Kidney epithelial cell (primary cell): ENCODE data around the gene ECM2. TPM values are rescaled to one million over a fixed set of nuclear protein-coding genes. Genes with fewer than 3 reads are reported as not detected.

Experiments used
- DNase-seq: peaks from one replicate; pipeline ENCODE4 v3.0.0-alpha.2; 2010; ENCODE audit warnings: low read depth
- H3K27me3 ChIP-seq: 2 replicates; pipeline ENCODE4 v1.6.0; 2011; ENCODE audit warnings: low read length; ENCODE audit not compliant: control insufficient read depth, insufficient read depth
- H3K36me3 ChIP-seq: 2 replicates; pipeline ENCODE4 v1.5.1; 2011; ENCODE audit warnings: low read length; ENCODE audit not compliant: control insufficient read depth, insufficient read depth
- H3K4me3 ChIP-seq: 2 replicates; pipeline ENCODE4 v1.5.1; 2011; ENCODE audit warnings: low read depth, mild to moderate bottlenecking, control low read depth, low read length
- CTCF ChIP-seq: IDR thresholded peaks from 2 replicates; pipeline ENCODE4 v1.5.1; 2011; ENCODE audit warnings: mild to moderate bottlenecking, moderate library complexity, low read length, control low read depth, inconsistent platforms; ENCODE audit not compliant: insufficient read depth, poor library complexity, severe bottlenecking
- total RNA-seq: library from RNA; depleted of rRNA; stranded (reverse); fragments of >200 nt; gene quantifications from 2 replicates; pipeline ENCODE4 v1.2.3, GENCODE V29; 2015

ECM2 gene
- total RNA-seq, 1 donor from 2014 or later, result not detected

GRCh38 chr9:92547356-92547755, 11.6 kb upstream of the ECM2 start:
- no peak for TF ChIP-seq CTCF
- no peaks in the 10 kb centered on the region for H3K36me3 ChIP-seq
- H3K4me3 ChIP-seq, result no peak overlapping the region
- no peak for DNase-seq
- no peaks in the 10 kb centered on the region for H3K27me3 ChIP-seq

- Histone ChIP-seq H3K4me3 (no peak overlapping the region), H3K27me3 (no peaks in the 10 kb centered on the region), H3K36me3 (no peaks in the 10 kb centered on the region)
- no peak for DNase-seq
- TF ChIP-seq CTCF, result no peak
Measured at GRCh38 chr9:92545002-92545510, 9.3 kb upstream of the ECM2 start.

DNA sequence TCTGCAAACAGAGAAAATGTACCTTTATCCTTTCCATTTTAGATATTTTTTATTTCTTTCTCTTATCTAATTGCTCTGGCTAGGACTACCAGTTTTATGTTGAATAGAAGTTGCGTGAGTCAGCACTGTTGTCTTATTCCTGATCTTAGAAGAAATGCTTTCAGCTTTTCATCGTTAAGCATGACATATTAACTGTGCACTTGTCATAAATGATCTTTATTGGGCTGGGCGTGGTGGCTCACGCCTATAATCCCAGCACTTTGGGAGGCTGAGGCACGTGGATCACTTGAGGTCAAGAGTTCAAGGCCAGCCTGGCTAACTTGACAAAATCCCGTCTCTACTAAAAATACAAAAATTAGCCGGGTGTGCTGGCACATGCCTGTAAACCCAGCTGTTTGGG, 8.2 kb upstream of the ECM2 start:
- TF ChIP-seq CTCF, result no peak
- no peak overlapping the region for H3K4me3 ChIP-seq
- no peaks in the 10 kb centered on the region for H3K27me3 ChIP-seq
- H3K36me3 ChIP-seq, result no peaks in the 10 kb centered on the region
- DNase-seq, result no peak

DNA sequence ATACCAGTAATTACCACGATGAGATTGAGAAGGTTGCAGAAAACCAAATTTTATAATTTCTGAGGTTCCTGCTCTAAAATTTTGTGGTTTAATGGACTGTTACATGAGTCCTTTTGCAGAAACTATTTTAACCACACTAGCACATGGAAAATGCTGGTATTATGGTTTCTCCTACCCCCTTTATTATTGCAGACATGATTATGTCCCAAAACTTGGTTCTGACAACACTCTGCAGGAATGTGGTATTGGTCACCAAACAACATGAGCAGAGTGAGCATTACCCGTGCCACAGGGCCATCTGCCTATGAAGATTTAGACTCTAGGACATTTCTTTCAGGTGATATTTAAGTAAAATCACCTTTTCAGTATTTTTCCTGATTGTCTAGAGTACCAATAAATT, 2.8 kb upstream of the ECM2 start:
- H3K4me3 ChIP-seq, result no peak overlapping the region
- H3K36me3 ChIP-seq, result no peaks in the 10 kb centered on the region
- no peak for DNase-seq
- no peaks in the 10 kb centered on the region for H3K27me3 ChIP-seq
- no peak for TF ChIP-seq CTCF

- no peak for TF ChIP-seq CTCF
- Histone ChIP-seq H3K36me3 (no peaks in the 10 kb centered on the region), H3K27me3 (no peaks in the 10 kb centered on the region), H3K4me3 (no peak overlapping the region)
- DNase-seq, result no peak
Measured at GRCh38 chr9:92534674-92535073, 1.1 kb downstream of the ECM2 start.

GRCh38 chr9:92534204-92534603, 1.6 kb downstream of the ECM2 start:
- Histone ChIP-seq H3K4me3 (no peak overlapping the region), H3K27me3 (no peaks in the 10 kb centered on the region), H3K36me3 (no peaks in the 10 kb centered on the region)
- no peak for TF ChIP-seq CTCF
- no peak for DNase-seq
